Kidney epithelial cell (primary cell): ENCODE results near the gene CASQ2. TPM values are rescaled to one million over a fixed set of nuclear protein-coding genes. Genes with fewer than 3 reads are reported as not detected.
A peak's percentile ranks its signal among the peaks of the same experiment; 100 is the strongest.

Experiments used
- DNase-seq: peaks from one replicate; pipeline ENCODE4 v3.0.0-alpha.2; 2010; ENCODE audit warnings: low read depth
- H3K27me3 ChIP-seq: 2 replicates; pipeline ENCODE4 v1.6.0; 2011; ENCODE audit warnings: low read length; ENCODE audit not compliant: control insufficient read depth, insufficient read depth
- H3K36me3 ChIP-seq: 2 replicates; pipeline ENCODE4 v1.5.1; 2011; ENCODE audit warnings: low read length; ENCODE audit not compliant: control insufficient read depth, insufficient read depth
- H3K4me3 ChIP-seq: 2 replicates; pipeline ENCODE4 v1.5.1; 2011; ENCODE audit warnings: low read depth, mild to moderate bottlenecking, control low read depth, low read length
- CTCF ChIP-seq: IDR thresholded peaks from 2 replicates; pipeline ENCODE4 v1.5.1; 2011; ENCODE audit warnings: mild to moderate bottlenecking, moderate library complexity, low read length, control low read depth, inconsistent platforms; ENCODE audit not compliant: insufficient read depth, poor library complexity, severe bottlenecking
- total RNA-seq: library from RNA; depleted of rRNA; stranded (reverse); fragments of >200 nt; gene quantifications from 2 replicates; pipeline ENCODE4 v1.2.3, GENCODE V29; 2015

The CASQ2 gene
- total RNA-seq, 1 donor from 2014 or later, result not detected

DNA sequence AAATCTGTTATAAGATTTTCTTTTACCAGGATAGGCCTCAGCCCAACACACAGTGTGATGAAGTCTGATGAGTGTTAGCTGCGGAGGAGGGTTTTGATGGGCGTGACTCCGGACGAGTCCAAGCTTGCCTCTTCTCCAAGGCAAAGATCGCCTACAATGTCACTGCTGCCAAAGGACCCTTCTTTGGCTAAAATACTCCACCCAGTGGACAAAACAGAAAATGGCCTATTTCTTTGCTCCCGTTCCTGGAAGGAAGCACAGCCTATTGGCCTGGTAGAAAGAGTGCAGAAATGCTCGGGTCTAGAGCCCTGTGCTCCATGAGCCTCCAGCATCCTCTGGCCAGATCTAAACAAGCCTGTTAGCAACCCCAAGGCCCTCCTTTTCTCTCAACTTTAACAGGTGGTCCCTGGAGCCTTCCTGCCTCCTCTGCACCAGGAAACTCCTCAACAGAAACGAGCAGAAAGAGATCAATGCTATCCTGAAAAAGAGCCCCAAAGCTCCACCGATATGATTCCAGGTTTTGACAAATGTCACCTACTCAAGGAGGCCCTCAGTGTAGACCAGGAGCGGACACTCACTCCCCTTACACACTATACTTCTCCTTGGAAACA lies 3.4 kb upstream of the CASQ2 start:
- Histone ChIP-seq H3K4me3 (no peak overlapping the region), H3K36me3 (no peaks in the 10 kb centered on the region), H3K27me3 (no peaks in the 10 kb centered on the region)
- DNase-seq, result no peak
- peak; percentile 61 for TF ChIP-seq CTCF

DNA sequence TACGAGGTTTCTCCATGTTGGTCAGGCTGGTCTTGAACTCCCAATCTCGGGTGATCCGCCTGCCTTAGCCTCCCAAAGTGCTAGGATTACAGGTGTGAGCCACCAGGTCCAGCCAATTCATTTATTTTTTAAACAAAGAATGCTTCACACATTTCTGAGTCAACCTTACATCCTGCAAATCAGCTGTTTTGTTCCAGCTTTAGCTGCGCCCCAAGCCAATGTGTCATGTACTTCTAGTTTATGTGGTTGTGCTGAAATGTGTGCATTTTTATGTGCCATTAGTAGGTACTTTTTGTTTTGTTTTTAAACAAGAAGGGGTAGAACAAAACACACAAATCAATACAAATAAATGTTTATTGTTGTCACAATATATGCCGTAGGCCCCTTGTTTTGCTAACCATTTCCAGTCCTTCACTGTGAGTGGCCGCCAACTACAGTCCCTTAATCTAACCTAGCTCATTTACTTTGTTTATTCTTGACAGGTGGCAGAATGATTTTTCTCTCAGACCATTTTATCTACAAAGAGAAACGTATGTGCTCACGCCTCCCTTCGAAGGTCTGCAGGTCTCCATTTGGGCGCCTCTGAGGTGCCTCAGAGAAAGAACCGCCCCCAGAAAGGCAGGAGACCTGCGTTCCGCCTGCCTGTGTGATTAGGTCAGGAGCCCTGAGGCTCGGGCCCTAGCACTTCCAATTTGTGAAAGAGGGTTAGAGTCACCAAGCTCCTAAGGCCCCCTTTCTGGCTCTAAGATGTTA lies 2.8 kb upstream of the CASQ2 start:
- Histone ChIP-seq H3K27me3 (no peaks in the 10 kb centered on the region), H3K36me3 (no peaks in the 10 kb centered on the region), H3K4me3 (no peak overlapping the region)
- TF ChIP-seq CTCF, result no peak
- DNase-seq, result no peak

DNA sequence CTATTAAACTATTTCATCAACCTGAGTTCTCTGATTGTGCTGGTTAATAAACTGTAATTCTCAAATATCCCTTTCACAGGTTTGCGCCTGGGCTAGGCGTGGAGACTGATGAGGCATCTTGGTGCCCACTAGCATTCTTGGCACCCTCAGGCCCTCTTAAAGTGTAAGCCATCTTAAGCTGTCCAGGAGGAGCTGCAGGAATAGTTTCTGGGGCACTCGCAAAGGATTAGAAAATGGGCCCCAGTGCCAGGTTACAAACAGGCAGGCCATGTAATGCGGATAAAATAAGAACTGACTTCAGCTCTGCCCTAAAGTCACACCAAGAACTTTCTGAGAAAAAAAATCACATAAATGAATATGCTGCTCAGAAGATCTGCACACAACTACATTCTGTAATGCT lies 1.1 kb downstream of the CASQ2 start:
- H3K27me3 ChIP-seq, result no peaks in the 10 kb centered on the region
- TF ChIP-seq CTCF, result no peak
- H3K36me3 ChIP-seq, result no peaks in the 10 kb centered on the region
- no peak for DNase-seq
- H3K4me3 ChIP-seq, result no peak overlapping the region

DNA sequence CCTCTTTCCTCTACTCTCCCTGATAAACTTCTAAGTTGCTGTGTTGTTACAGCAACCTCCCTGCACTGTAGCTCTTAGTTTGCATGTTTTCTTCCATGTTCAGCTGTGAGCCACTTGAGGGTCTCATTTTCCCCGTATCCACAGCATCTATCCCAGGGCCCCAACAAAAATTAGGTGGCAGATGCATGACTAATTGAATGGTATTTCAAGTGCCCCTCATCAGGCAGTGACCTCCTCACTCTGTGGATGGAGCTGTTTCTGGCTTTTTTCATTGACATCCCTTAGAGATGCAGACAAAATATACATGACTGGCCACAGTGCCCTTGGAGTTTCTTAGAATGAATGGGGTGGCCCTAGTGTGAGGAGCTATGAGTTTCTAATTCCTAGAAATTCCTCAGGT lies 3.4 kb downstream of the CASQ2 start:
- Histone ChIP-seq H3K36me3 (no peaks in the 10 kb centered on the region), H3K27me3 (no peaks in the 10 kb centered on the region)
- no peak for DNase-seq

DNA sequence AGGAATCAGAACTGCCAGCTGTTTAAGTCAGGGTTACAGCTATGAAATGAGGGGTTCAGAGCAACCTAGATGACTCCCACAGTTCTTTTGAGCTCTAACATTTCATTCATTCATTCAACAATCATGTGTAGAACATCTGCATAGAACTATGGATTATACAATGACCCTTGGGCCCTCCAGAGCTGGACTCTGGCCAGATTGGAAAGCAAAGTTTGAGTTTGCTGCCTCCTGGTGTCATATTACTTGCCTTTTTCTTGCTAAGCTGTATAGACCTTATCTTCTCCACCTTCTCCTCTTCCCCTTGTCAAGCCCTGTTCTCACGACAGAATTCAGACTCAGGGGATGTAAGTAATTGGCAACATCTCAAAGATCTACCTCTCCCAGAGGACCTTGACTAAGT lies 4.0 kb downstream of the CASQ2 start:
- DNase-seq, result no peak
- H3K27me3 ChIP-seq, result no peaks in the 10 kb centered on the region
- no peaks in the 10 kb centered on the region for H3K36me3 ChIP-seq
- peak; percentile 60 for TF ChIP-seq CTCF
- no peak overlapping the region for H3K4me3 ChIP-seq

More for the DNA sequence above, 3.4 kb downstream of the CASQ2 start:
- H3K4me3 ChIP-seq, result no peak overlapping the region
- no peak for TF ChIP-seq CTCF

DNA sequence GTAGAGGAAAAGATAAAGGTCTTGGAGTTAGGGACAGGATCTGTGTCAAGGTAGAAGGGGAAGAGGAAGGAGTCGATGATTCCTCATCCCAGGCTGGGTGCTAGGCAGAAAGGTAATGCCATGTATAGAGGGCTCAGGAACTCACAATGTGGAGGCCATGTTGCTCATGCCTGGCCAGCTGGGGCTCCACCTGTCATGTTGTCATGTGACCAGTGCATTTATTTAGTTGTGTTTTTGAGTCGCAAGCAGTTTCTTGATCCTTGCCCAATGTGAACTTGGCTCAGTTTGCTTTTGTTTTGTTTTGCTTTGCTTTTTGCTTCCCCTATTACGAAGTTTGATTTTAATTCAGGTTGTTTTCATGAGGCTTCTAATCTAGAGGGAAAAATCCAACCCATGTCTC lies 5.7 kb downstream of the CASQ2 start:
- Histone ChIP-seq H3K36me3 (no peaks in the 10 kb centered on the region), H3K4me3 (no peak overlapping the region), H3K27me3 (no peaks in the 10 kb centered on the region)
- no peak for DNase-seq
- TF ChIP-seq CTCF, result no peak
